ENCODE measurements around the gene DOK3. TPM values are rescaled to one million over a fixed set of nuclear protein-coding genes. Genes with fewer than 3 reads are reported as not detected.

The DOK3 gene
- total RNA-seq, 3 donors from 2014 or later: 1.6 to 7.2 (median 6.6) TPM

DNA sequence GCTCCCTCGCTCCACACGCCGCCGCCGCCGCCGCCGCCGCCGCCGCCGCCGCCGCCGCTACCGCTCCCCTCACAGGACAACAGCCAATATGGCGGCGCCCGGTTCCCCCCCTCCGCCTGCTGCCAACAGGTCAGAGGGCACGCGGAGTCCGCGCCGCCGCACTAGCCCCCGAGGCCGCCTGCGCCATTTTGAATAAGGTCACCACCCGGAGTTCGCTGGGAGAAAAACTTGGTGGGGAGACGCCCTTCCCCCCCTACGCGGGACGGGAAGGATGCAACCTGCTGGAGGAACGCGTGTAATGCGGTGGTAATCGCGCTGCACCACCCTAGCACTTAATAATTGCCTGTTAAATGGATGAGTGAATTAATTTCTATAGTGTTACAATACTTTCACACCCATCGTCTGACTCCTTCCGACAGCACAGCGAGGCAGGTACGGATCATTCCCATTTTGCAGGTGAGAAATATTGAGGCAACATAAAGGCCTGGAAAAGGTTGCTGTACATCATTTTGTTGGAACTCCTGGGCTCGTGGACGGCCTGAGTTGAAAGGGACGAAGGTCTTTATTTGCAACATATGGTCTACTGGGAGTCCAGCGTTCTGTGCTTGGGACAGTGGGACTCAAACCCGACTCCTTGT is 45.0 kb upstream of the DOK3 start, which contains the start of gene FAM193B:
Gene FAM193B (minus strand): TSS at position 90 of the 638 bp plus-strand sequence. CDS start 105 bp downstream, outside the sequence.
- Histone ChIP-seq H3K4me3 (peak within 1 kb of the TSS; percentile 90 to 93 (median 90)), H3K36me3 (no peaks in the 10 kb centered on the region), H3K27me3 (no peaks in the 10 kb centered on the region), H3K9me3 (no peaks in the 10 kb centered on the region), H3K4me1 (no peaks in the 10 kb centered on the region), H3K27ac (peak within 1 kb of the TSS; percentile 81 to 95)
- intact Hi-C loops (cut with DNase I; ENCODE audit: low total_unique reads): loop anchor here (5.0 kb wide), 1 partner anchor 978 kb away; no protein-coding TSS in a partner anchor
- no peak for TF ChIP-seq POLR2A (IDR thresholded peaks at IDR 0.05)
- TF ChIP-seq, protein P1, sequence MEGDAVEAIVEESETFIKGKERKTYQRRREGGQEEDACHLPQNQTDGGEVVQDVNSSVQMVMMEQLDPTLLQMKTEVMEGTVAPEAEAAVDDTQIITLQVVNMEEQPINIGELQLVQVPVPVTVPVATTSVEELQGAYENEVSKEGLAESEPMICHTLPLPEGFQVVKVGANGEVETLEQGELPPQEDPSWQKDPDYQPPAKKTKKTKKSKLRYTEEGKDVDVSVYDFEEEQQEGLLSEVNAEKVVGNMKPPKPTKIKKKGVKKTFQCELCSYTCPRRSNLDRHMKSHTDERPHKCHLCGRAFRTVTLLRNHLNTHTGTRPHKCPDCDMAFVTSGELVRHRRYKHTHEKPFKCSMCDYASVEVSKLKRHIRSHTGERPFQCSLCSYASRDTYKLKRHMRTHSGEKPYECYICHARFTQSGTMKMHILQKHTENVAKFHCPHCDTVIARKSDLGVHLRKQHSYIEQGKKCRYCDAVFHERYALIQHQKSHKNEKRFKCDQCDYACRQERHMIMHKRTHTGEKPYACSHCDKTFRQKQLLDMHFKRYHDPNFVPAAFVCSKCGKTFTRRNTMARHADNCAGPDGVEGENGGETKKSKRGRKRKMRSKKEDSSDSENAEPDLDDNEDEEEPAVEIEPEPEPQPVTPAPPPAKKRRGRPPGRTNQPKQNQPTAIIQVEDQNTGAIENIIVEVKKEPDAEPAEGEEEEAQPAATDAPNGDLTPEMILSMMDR (IDR thresholded peaks at IDR 0.05): peak in 1 of 3 donors; percentile 24
- TF ChIP-seq POLR2AphosphoS5 (IDR thresholded peaks at IDR 0.05): peak in 2 of 3 donors; percentile 58 to 74
- peak; percentile 88 to 96 for DNase-seq (ENCODE audit: low spot score in 2 of 2)

DNA sequence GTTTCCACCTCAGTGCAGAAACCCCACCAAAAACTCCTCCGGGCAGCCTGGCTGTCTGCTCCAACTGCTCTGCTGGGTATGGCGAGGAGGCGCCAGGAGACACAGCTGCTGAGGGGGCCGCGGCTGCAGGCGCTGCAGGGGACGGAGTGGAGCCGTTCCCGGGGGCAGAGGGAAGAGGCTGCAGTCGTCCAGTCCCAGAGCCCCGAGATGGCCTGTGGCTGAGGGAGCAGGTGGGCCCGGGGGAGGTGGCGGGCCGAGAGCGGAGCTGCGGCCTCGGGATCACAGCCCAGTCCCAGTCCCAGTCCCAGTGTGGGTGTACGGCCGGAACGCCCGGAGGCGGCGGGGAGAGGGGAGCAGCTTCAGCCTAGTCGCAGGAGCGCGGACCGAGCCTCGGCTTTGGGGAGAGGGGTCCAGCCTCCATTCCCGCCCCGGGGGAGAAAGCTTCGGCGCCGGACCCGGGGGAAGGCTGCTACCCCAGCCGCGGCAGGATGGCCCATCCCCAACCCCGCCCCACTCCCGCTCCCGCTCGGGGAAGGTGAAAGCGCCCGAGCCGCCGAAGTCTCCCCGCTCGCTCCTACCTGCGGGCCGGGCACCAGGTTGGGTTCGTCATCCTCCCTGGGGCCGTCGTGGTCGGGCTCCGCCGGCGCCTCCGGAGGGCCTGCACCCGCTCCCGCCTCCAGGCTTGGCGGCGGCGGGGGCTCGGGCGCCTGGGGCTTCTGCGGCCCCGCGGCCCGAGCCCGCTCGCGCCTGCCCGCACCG is 44.2 kb upstream of the DOK3 start:
- no peaks in the 10 kb centered on the region for H3K27me3 ChIP-seq
- intact Hi-C loops (cut with DNase I; ENCODE audit: low total_unique reads): loop anchor here (5.0 kb wide), 1 partner anchor 978 kb away; no protein-coding TSS in a partner anchor
- H3K27ac ChIP-seq: peak overlapping the region; percentile 81 to 95
- H3K9me3 ChIP-seq: no peaks in the 10 kb centered on the region
- TF ChIP-seq POLR2A (IDR thresholded peaks at IDR 0.05) (no peak), POLR2AphosphoS5 (IDR thresholded peaks at IDR 0.05) (no peak)
- TF ChIP-seq, protein P1 (IDR thresholded peaks at IDR 0.05): no peak
- DNase-seq (ENCODE audit: low spot score in 2 of 2): peak; percentile 20 to 54
- H3K4me3 ChIP-seq: peak overlapping the region; percentile 90 to 93 (median 90)
- H3K36me3 ChIP-seq: no peaks in the 10 kb centered on the region
- no peaks in the 10 kb centered on the region for H3K4me1 ChIP-seq

DNA sequence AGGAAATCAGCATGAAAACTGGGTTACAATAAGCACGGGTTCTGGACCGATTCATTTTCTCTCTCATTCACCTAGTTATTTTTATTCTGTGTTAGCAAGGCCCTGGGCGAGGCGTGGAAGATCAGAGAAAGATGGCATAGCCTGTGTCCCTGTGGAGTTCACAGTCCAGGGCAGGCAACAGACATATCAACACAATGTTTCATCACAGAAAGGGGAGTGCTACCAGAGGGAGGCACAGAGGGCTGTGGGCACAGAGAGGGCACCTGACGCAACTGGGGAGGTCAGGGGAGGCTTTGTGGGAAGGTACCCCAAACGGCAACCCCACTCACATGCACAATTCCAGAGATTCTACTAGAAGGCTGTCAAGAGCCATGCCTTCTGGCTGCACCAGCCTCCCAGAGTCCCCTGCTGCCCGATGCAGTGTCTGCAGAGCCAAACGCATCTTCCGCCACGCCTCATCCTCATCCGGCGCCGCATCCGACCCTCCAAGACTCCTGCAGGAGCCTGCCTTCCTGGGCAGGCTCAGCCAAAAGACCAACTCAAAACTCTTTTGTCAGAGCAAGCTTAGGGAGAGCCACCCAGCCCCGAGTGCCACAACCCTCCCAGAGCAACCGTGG is 43.3 kb upstream of the DOK3 start:
- H3K36me3 ChIP-seq: no peaks in the 10 kb centered on the region
- TF ChIP-seq, protein P1 (IDR thresholded peaks at IDR 0.05): no peak
- TF ChIP-seq POLR2AphosphoS5 (IDR thresholded peaks at IDR 0.05) (no peak), POLR2A (IDR thresholded peaks at IDR 0.05) (no peak)
- H3K9me3 ChIP-seq: no peaks in the 10 kb centered on the region
- H3K27me3 ChIP-seq: no peaks in the 10 kb centered on the region
- H3K4me1 ChIP-seq: no peaks in the 10 kb centered on the region
- no peak for DNase-seq (ENCODE audit: low spot score in 2 of 2)
- intact Hi-C loops (cut with DNase I; ENCODE audit: low total_unique reads): loop anchor here (5.0 kb wide), 1 partner anchor 979 kb away; no protein-coding TSS in a partner anchor
- H3K27ac ChIP-seq: peak overlapping the region; percentile 81 to 95
- peak overlapping the region; percentile 90 to 93 (median 90) for H3K4me3 ChIP-seq

DNA sequence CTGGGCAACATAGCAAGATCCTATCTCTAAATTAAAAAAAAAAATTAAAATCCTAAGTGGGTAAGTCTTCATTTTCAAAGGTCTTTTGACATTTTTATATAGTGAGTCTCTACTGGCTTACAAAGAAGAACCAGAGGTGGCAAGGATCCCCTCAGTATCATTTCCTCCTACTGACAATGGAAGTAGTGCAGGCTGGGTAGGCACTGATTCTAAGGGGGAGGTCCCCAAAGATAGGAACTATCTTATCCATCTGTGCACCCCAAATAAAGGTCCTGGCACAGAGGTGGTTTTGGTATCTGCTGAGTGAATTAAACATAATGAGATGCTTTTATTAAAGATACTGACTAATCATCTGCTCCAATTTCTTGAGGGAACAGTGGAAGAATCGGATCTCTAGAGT is 40.5 kb upstream of the DOK3 start:
- TF ChIP-seq POLR2A (IDR thresholded peaks at IDR 0.05): no peak
- no peak for TF ChIP-seq POLR2AphosphoS5 (IDR thresholded peaks at IDR 0.05)
- TF ChIP-seq, protein P1 (IDR thresholded peaks at IDR 0.05): no peak
- H3K4me1 ChIP-seq: peaks cover 7 to 11% of the 10 kb centered on the region in 2 donors
- no peak overlapping the region for H3K4me3 ChIP-seq
- H3K27ac ChIP-seq: no peak overlapping the region
- no peaks in the 10 kb centered on the region for H3K27me3 ChIP-seq
- H3K9me3 ChIP-seq: no peaks in the 10 kb centered on the region
- no peak for DNase-seq (ENCODE audit: low spot score in 2 of 2)
- intact Hi-C loops (cut with DNase I; ENCODE audit: low total_unique reads): loop anchor here (5.0 kb wide), 1 partner anchor 982 kb away; no protein-coding TSS in a partner anchor
- no peaks in the 10 kb centered on the region for H3K36me3 ChIP-seq
